Umbilical cord (tissue), 2 donors: Measurements from ENCODE around the gene C14orf132. TPM values are rescaled to one million over a fixed set of nuclear protein-coding genes. Genes with fewer than 3 reads are reported as not detected.
A peak's percentile ranks its signal among the peaks of the same experiment; 100 is the strongest.
"Not testable (repeated sequence)": the region's sequence is repeated elsewhere in the genome, so short reads cannot be mapped to it uniquely, and the experiment has no call there.

ENCODE experiments used
- DNase-seq: peaks from one replicate; pipeline ENCODE4 v3.0.0-alpha.2; 2015; ENCODE audit warnings: low spot score
- total RNA-seq: library from RNA; depleted of rRNA; stranded (reverse); fragments of >200 nt; gene quantifications from one replicate; pipeline ENCODE4 v1.2.3, GENCODE V29; 2014; ENCODE audit warnings: low replicate concordance; ENCODE audit not compliant: insufficient read depth

C14orf132 gene
- total RNA-seq, 1 donor from 2014 or later = 15.2 TPM

GRCh38 chr14:96059519-96060135 is 20.5 kb downstream of the C14orf132 start:
- DNase-seq = no peak

DNA sequence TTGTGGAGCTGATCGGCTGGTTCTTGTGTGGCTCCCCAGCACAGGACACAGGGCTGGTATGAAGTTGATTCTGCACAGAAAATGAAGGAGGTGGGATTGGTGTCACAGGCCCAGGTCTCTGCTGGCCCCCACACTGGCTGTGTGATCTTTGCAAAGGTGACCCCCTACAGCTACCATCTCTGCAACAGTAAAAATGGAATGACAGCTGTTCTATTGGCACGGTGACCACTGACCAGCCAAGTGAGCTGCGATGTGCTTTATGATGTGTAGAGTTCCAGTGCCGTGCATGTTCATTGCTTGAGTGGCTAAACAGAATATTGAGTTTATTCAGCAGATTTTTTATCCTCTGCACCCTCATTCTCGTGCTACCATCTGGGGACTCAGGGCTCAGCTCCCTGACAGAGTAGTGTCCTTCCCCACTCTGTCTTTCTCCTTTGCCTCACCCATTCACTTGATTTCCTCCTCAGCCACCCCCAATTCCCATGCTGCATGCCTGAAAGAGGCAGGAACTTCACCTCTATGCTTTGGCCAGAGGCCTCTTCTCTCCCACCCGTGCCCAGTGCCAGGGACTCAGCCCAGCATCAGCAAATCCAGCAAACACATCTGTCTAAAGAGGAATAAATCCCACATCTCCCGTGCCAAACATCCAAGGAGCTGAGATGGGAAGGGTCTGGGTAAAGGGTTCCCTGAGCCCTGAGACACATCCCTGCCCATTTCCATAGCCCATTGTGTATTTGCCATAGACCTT is 21.2 kb downstream of the C14orf132 start:
- no peak for DNase-seq

GRCh38 chr14:96062010-96062409 is 22.8 kb downstream of the C14orf132 start:
- DNase-seq = no peak

GRCh38 chr14:96062506-96062905 is 23.3 kb downstream of the C14orf132 start:
- DNase-seq = no peak

GRCh38 chr14:96064866-96065265 is 25.7 kb downstream of the C14orf132 start:
- no peak for DNase-seq

GRCh38 chr14:96065661-96066459 is 26.7 kb downstream of the C14orf132 start:
- DNase-seq = no peak

DNA sequence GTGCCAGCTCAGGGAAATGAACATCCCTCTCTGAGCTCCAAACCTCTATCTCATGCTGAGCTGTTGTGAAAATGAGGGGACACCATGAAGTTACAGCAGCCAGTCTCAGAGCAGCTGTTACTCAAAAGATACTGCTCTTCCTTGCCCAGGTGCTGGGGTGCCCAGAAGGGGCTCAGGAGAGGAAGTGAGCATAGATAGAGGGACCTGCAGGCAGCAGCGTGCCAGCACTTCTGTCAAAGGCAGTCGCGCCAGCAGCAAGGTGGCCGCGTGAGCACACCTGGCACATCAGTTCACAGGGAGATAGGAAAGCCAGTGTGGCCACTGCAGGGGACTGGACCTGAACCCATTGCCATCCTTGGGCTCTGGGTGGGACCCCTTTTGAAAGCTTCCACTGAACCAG is 27.8 kb downstream of the C14orf132 start:
- DNase-seq = no peak

GRCh38 chr14:96067985-96068930 is 29.1 kb downstream of the C14orf132 start:
- DNase-seq = no peak

GRCh38 chr14:96069421-96069820 is 30.3 kb downstream of the C14orf132 start:
- DNase-seq = no peak

DNA sequence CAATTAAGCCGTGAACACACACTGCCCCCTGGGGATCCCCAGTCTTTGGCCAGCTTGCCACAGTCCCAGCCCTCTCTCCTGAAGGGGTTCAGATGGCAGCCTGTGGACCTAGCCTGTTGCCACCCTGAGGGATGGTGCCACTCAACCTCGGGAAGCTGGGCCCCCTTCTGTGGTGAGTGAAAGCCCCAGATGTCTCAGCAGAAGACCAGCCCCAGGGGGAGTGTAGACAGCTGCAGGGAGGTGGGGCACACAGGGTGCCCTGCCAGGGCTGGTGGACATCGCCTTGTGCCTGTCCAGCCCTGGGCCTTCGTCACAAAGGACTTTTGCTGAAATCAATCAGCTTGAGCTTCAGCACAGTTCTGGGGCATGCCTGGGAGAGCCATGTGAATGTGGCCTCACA is 32.4 kb downstream of the C14orf132 start:
- no peak for DNase-seq

DNA sequence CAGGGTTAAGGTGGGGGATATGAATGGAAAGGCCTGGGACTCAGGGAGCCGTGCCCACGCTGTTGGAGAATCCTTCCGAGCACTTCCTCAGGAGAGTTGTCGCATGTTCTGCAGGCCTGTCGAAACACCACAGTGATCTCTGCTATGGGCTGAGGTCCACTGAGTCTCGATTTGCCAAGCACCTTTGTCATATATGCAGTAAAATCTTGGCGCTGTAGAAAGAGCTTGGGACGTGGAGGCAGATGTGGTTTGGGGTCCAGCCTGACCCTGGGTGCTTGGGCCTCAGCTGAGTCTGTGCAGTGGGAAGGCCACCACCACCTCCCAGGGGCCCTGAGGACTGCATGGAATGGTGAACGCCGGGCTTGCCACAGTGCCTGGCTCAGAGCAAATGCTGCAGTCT is 32.9 kb downstream of the C14orf132 start:
- DNase-seq = no peak

GRCh38 chr14:96072746-96073145 is 33.6 kb downstream of the C14orf132 start:
- DNase-seq = no peak

GRCh38 chr14:96073260-96074039 is 34.3 kb downstream of the C14orf132 start:
- DNase-seq = not testable (repeated sequence)

DNA sequence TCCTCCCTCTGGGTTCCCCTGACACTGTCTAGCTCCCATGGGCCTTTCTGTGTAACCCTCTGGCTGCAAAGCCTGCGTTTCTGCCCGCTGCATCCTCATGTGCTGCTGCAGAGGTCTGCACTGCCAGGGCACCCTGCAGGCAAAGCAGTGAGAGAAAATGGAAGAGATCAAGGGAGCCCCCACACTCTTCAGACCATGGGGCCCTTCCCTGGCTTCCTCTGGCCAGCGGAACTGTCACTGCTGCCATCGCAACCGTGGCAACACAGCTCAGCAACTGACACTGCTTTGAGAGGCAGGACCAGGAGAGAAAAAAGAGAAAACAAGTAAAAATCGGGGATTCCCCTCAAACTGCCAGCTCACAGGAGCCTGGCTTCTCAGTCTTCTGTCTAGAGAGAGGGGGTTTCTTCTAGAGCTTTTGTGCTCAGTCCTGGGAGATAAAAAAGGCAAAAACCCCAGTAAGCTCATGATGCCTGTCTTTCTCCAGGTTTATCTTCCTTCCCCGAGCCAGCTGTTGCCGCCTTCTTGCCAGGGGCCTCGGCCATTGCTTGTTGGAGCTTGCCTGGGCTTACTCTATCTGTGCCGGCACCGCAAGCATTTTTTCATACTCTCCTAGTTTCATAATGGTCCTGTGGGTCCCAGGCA is 38.9 kb downstream of the C14orf132 start:
- peak; percentile 72 for DNase-seq

DNA sequence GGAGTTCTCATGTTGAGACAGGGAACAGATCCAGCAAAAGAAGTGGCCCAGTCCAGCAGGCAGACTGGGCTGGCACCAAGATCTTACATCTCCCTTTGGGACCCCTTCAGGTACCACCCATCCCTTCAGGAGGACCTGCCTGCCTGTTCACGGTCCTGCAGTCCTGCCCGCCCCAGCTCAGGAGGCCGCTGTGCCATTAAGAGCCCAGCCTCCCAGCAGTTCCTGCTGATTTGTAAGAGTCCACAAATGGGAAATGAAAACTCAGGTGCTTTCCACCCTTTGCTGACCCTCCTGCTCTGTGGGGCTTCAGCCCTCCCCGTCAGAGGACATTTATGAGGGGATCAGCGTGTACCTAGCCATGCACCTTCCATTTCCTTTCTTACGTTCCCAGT is 39.5 kb downstream of the C14orf132 start:
- DNase-seq = no peak

DNA sequence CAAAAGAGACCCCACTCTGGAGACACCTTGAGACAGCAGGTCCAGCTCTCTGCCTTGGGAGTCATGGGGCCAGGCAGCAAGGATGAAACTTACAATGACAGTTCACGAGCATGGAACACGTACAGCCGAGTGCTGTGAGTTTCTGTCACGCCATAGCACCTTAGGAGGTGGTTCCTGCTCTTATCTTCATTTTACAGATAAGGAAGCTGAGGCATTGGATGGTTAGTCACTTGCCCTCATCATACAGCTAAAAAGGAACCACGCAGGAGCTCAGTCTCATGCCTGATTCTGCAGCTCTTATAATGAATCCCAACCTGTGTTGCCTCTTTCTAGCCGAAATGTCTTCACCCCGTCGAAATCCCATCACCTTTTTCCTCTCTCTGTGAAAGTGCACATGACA is 39.9 kb downstream of the C14orf132 start:
- no peak for DNase-seq

DNA sequence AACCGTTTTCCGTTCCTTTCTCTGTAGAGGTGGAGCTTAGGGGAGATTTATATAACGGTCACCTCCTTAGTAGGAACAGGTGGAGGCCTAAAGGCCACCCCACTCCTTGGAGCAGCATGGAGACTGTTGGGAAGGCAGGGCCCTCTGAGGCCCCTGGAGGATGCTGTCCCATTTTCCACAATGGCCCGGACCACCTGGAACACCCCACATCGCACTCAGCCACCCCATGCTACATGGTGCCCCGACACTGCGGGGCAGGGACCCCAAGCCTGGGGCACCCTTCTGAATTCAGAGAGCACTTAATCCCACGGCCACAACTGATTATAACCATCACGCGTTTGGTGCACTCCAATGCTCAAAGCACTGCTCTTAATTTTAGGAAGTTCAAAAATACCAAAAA is 41.4 kb downstream of the C14orf132 start:
- DNase-seq = no peak

GRCh38 chr14:96081224-96081623 is 42.1 kb downstream of the C14orf132 start:
- DNase-seq = no peak

DNA sequence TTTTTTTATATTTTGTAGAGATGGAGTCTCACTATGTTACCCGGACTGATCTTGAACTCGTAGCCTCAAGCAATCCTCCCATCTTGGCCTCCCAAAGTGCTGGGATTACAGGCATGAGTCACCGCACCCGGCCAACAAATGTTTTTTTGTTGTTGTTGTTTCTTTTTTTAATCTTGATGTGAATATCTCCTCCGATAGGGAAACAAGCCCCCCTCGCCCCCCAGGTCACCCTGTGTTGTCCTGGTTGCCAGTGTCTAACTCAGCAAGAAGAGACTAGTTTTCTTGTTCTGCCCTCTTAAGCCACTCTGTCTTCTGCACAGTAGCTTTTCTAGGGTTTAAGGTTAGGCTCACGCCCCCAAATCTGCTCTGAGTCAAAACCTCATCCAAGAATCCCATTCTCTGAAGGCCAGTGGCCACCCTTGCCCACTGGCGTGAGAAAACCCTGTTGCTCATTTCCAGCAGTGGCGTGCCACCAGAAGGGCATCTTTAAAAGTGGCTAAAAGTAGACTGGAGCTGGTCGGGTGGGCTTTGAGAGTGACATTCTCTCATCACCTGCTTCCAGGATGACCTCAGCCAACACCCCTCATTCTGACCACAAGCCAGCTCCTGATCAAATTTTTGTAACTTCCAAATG is 42.7 kb downstream of the C14orf132 start:
- DNase-seq = no peak
